ENCODE data around the gene INSM1. TPM values are rescaled to one million over a fixed set of nuclear protein-coding genes. Genes with fewer than 3 reads are reported as not detected.
A peak's percentile ranks its signal among the peaks of the same experiment; 100 is the strongest.

The INSM1 gene
- total RNA-seq, 1 donor from 2014 or later, result not detected

GRCh38 chr20:20391766-20392165 lies 23.9 kb downstream of the INSM1 start:
- DNase-seq (ENCODE audit: low spot score) (no peak), ATAC-seq (peak; percentile 8)

GRCh38 chr20:20393207-20394120 lies 25.6 kb downstream of the INSM1 start:
- ATAC-seq (no peak), DNase-seq (ENCODE audit: low spot score) (no peak)

DNA sequence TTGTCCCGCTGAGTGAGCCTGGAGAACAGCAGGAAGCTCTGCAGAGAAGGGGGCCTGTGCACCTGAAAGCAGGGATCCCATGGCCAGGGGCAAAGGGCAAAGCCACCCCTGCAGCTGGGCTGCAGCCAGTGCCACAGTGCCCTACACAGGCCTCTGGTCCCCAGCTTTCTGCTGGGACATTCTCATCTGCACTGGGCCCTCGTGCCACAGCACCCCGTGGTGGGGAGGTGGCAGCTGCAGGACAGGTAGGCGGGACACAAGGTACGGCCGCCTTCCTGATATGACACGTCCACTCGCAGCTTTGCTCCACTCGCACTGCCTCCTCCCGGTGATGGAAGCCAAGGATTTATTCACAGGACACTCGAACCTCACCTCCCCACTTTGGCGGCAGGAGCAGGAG lies 27.2 kb downstream of the INSM1 start:
- no peak for ATAC-seq
- no peak for DNase-seq (ENCODE audit: low spot score)

GRCh38 chr20:20395903-20396568 lies 28.1 kb downstream of the INSM1 start:
- DNase-seq (ENCODE audit: low spot score) (no peak), ATAC-seq (no peak)

GRCh38 chr20:20396794-20397193 lies 28.9 kb downstream of the INSM1 start:
- no peak for DNase-seq (ENCODE audit: low spot score)

GRCh38 chr20:20398123-20398522 lies 30.2 kb downstream of the INSM1 start:
- no peak for DNase-seq (ENCODE audit: low spot score)
- ATAC-seq, result no peak

More at GRCh38 chr20:20396794-20397193, 28.9 kb downstream of the INSM1 start:
- no peak for ATAC-seq

- DNase-seq (ENCODE audit: low spot score), result no peak
Measured at GRCh38 chr20:20399531-20400500, 31.9 kb downstream of the INSM1 start.

DNA sequence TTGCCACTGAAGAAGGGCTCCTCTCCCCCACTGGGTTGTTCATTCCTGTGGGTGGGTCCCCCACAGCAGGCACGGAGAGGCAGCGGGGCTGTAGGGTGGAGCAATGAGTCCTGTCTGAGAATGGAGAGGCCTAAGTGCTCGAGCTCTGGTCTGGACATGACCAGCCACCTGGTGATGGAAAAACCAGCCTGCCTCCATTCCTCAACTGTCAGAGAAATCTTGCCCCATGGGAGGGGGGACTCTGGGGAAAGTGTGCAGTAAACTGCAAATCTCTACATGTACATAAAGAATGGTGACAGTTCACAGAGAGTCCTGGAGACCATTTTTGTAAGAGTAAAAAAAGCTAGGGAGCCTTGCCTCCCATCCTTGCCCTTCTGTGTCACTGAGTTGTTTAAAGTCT lies 34.1 kb downstream of the INSM1 start:
- no peak for DNase-seq (ENCODE audit: low spot score)

More at GRCh38 chr20:20399531-20400500, 31.9 kb downstream of the INSM1 start:
- ATAC-seq, result peak; percentile 72

DNA sequence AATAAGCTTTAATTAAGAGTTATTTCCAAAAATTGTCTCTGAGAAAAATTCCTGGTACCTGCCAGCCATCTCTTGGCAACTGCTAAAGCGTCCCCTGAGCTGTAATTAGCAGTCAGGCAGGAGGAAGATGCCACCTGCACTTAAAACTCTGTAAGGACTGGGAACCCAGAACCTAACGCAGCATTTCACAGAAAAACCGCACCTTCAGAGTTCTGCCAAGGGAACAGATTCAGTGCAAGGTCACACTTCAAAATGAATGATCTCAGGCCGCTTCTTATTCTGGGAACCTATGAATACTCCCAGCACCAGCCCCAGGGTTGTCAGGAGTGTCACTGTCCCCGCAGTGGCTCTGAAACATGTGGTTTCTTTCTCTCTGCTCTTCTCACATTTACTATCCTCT lies 36.7 kb downstream of the INSM1 start:
- DNase-seq (ENCODE audit: low spot score), result no peak
- no peak for ATAC-seq

More for the DNA sequence above, 34.1 kb downstream of the INSM1 start:
- ATAC-seq, result no peak

DNA sequence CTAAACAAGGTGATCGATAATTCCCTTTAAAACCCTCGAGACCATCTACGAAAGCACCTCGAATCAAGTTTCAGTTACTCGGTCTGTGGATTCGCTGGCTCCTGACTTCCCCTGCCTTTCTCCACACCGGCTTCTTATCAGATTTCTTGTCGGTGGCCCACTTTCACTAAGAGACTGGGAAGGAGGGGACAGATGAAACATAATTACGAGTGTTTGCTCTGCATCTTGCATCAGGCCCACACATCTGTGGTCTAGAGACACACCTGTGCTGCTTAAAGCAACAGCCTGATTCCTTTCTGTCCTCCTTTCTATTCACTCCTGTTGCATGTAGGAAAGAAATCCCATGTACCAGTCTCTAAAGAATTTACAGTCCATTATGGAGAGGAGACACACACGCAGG lies 37.7 kb downstream of the INSM1 start:
- no peak for DNase-seq (ENCODE audit: low spot score)
- ATAC-seq, result no peak

- ATAC-seq (no peak), DNase-seq (ENCODE audit: low spot score) (no peak)
Measured at GRCh38 chr20:20406306-20406705, 38.4 kb downstream of the INSM1 start.

GRCh38 chr20:20407891-20408805 lies 40.2 kb downstream of the INSM1 start:
- ATAC-seq, result no peak
- DNase-seq (ENCODE audit: low spot score), result no peak

DNA sequence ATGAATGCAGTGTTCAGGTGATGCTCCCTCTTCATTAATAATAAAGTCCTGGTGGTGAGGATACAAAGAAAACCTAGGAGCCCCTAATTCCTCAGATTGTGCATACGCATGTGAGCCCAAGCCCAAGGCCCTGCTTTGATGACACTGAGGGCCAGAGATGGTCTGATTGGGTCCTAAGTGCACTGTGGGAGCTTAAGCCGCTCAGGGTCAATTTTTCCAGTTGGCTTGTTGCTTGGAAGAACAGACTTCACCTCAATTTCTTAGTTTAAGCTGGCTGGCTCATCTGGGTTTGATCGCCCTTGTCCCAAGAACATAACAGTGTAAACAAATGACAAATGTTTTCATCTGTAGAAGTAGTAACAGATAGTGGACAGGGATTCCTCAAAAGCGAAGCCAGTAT lies 41.4 kb downstream of the INSM1 start:
- no peak for DNase-seq (ENCODE audit: low spot score)
- ATAC-seq, result no peak

- DNase-seq (ENCODE audit: low spot score), result peak; percentile 61
- ATAC-seq, result peak; percentile 93
Measured at GRCh38 chr20:20410678-20411077, 42.8 kb downstream of the INSM1 start.

DNA sequence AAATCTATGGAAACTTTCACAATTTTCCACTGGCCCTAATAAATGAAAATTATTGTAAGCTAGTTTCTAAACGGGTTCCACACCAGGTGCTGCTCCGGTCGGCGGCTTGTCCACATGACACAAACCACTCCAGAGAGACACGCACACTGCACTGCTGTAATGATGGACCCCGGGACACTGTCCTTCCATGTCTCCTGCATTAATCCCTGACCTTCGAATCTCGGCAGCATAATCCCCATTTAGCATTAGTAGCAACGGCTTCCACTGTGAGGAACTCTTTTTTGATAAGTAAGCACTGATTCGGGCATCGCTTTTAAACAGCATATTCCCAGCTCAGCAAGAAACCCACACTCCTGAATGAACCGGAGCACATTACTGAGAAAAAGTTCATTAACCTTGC lies 43.5 kb downstream of the INSM1 start:
- DNase-seq (ENCODE audit: low spot score) (no peak), ATAC-seq (no peak)

DNA sequence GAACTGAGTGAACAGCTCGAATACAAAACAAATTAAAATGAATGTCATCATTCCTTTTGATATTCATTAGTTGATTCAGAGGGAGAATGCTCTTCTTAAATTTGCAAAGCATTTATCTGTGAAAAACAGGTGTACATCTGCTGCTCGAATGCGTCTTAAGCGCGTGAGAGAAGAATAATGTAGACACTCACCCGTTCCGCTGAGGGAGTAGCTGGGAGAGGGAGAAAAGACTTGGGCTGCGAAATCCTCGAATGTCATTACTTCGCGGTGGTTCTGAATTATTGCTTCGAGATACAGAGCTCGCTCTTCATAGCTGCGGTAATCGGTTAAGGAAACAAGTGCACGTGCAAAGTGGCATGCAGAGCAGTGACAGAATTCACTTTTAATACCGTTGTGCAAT lies 43.9 kb downstream of the INSM1 start:
- DNase-seq (ENCODE audit: low spot score) (no peak), ATAC-seq (no peak)

GRCh38 chr20:20412750-20413149 lies 44.8 kb downstream of the INSM1 start:
- no peak for DNase-seq (ENCODE audit: low spot score)
- ATAC-seq, result no peak

- no peak for DNase-seq (ENCODE audit: low spot score)
- no peak for ATAC-seq
Measured at GRCh38 chr20:20413810-20414281, 45.9 kb downstream of the INSM1 start.

- DNase-seq (ENCODE audit: low spot score) (no peak), ATAC-seq (no peak)
Measured at GRCh38 chr20:20414640-20415220, 46.8 kb downstream of the INSM1 start.

Measured in left lobe of liver (tissue), 2 donors.